Fibroblast of lung (primary cell): ENCODE data around the gene GDF2. TPM values are rescaled to one million over a fixed set of nuclear protein-coding genes. Genes with fewer than 3 reads are reported as not detected.

ENCODE experiments used
- DNase-seq, 2 donors: peaks; one replicate each; pipeline versions ENCODE4 v3.0.0 to v3.0.0-alpha.2; 2010; ENCODE audit warnings: low read depth in 2 of 2
- H2AFZ ChIP-seq: 2 replicates; pipeline ENCODE4 v1.5.1; 2012; ENCODE audit warnings: low read length, control low read depth, inconsistent platforms
- H3K27ac ChIP-seq: 2 replicates; pipeline ENCODE4 v1.5.1; 2011; ENCODE audit warnings: low read length, control low read depth; ENCODE audit not compliant: insufficient read depth
- H3K27me3 ChIP-seq: 2 replicates; pipeline ENCODE4 v1.5.1; 2011; ENCODE audit warnings: mild to moderate bottlenecking, low read length; ENCODE audit not compliant: control insufficient read depth, insufficient read depth
- H3K36me3 ChIP-seq: 2 replicates; pipeline ENCODE4 v1.5.1; 2011; ENCODE audit warnings: low read length; ENCODE audit not compliant: control insufficient read depth, insufficient read depth
- H3K4me1 ChIP-seq: 2 replicates; pipeline ENCODE4 v1.5.1; 2011; ENCODE audit warnings: low read length; ENCODE audit not compliant: control insufficient read depth, insufficient read depth; ENCODE audit errors: extremely low read depth
- H3K4me2 ChIP-seq: 2 replicates; pipeline ENCODE4 v1.5.1; 2011; ENCODE audit warnings: low read length, control low read depth; ENCODE audit not compliant: insufficient read depth; ENCODE audit errors: extremely low read depth
- H3K4me3 ChIP-seq, 4 experiments: fragments of 200-600 bp in 1 of 4; sonication (generic) in 1 of 4; replicated peaks in 1 of 4; 2 replicates each; pipeline ENCODE4 v1.5.1; 2011 to 2016; ENCODE audit warnings: low read length in 4 of 4, low read depth in 3 of 4, mild to moderate bottlenecking in 3 of 4, control low read depth in 2 of 4, inconsistent platforms in 1 of 4, mixed read lengths in 1 of 4; ENCODE audit not compliant: insufficient read depth in 1 of 4; ENCODE audit errors: control extremely low read depth in 1 of 4
- H3K79me2 ChIP-seq: 2 replicates; pipeline ENCODE4 v1.5.1; 2012; ENCODE audit warnings: mild to moderate bottlenecking, low read length, inconsistent platforms; ENCODE audit not compliant: control insufficient read depth, insufficient read depth
- H3K9ac ChIP-seq: 2 replicates; pipeline ENCODE4 v1.5.1; 2011; ENCODE audit warnings: mild to moderate bottlenecking, low read length, control low read depth; ENCODE audit not compliant: insufficient read depth
- H3K9me3 ChIP-seq: 2 replicates; pipeline ENCODE4 v1.5.1; 2012; ENCODE audit warnings: low read depth, low read length; ENCODE audit not compliant: control insufficient read depth, insufficient read depth
- H4K20me1 ChIP-seq: 2 replicates; pipeline ENCODE4 v1.5.1; 2011; ENCODE audit warnings: low read length; ENCODE audit not compliant: control insufficient read depth, insufficient read depth; ENCODE audit errors: extremely low read depth
- CTCF ChIP-seq, 2 donors: IDR thresholded peaks in 1 of 2; conservative IDR thresholded peaks in 1 of 2; 1 replicate in 1 of 2; 2 replicates in 1 of 2; pipeline ENCODE4 v1.5.1; 2011 to 2012; ENCODE audit warnings: low read length in 2 of 2, control low read depth in 1 of 2, inconsistent platforms in 1 of 2, low read depth in 1 of 2, mild to moderate bottlenecking in 1 of 2
- EZH2 ChIP-seq: IDR thresholded peaks from 2 replicates; pipeline ENCODE4 v1.5.1; 2012; ENCODE audit warnings: low read length, control low read depth, mild to moderate bottlenecking; ENCODE audit errors: missing control alignments
- polyA plus RNA-seq, 2 donors: library from polyadenylated mRNA; depleted of rRNA in 1 of 2; stranded (reverse) in 1 of 2; unstranded in 1 of 2; fragments of >200 nt; gene quantifications; 2 replicates each; pipeline ENCODE4 v1.2.1, GENCODE V29; 2011 to 2012; ENCODE audit warnings: missing spikeins in 1 of 2
- total RNA-seq: library from RNA; depleted of rRNA; stranded (reverse); fragments of >200 nt; gene quantifications from 2 replicates; pipeline ENCODE4 v1.2.1, GENCODE V29; 2014

Gene GDF2
- total and polyA plus RNA-seq, 2 donors (not counting 1 experiment from before 2014, with no cell fraction given): not detected

- Histone ChIP-seq H3K9me3 (no peaks in the 10 kb centered on the region), H3K4me3 (no peak overlapping the region), H3K36me3 (no peaks in the 10 kb centered on the region), H3K27ac (no peak overlapping the region), H3K4me2 (no peak overlapping the region), H3K79me2 (no peaks in the 10 kb centered on the region), H2AFZ (no peak overlapping the region), H3K27me3 (peaks cover 3% of the 10 kb centered on the region), H3K4me1 (no peaks in the 10 kb centered on the region), H3K9ac (no peak overlapping the region), H4K20me1 (no peaks in the 10 kb centered on the region)
- no peak for DNase-seq
- TF ChIP-seq CTCF (conservative IDR thresholded peaks at IDR 0.05 in 1 of 2, IDR thresholded peaks at IDR 0.05 in 1 of 2; ENCODE audit: low read depth in 1 of 2, low read length in 2 of 2): no peak
Observed at GRCh38 chr10:47334466-47335295, 12.4 kb downstream of the GDF2 start.

GRCh38 chr10:47335906-47336305, 13.7 kb downstream of the GDF2 start:
- no peak overlapping the region for H3K4me3 ChIP-seq
- H3K36me3 ChIP-seq: no peaks in the 10 kb centered on the region
- no peak overlapping the region for H3K4me2 ChIP-seq
- peaks cover 3% of the 10 kb centered on the region for H3K27me3 ChIP-seq
- TF ChIP-seq EZH2 (no peak), CTCF (conservative IDR thresholded peaks at IDR 0.05 in 1 of 2, IDR thresholded peaks at IDR 0.05 in 1 of 2; ENCODE audit: low read depth in 1 of 2, low read length in 2 of 2) (no peak)
- H2AFZ ChIP-seq: no peak overlapping the region
- no peak overlapping the region for H3K9ac ChIP-seq
- no peak overlapping the region for H3K27ac ChIP-seq
- H3K4me1 ChIP-seq: no peaks in the 10 kb centered on the region
- H3K9me3 ChIP-seq: no peaks in the 10 kb centered on the region
- DNase-seq: no peak
- no peaks in the 10 kb centered on the region for H3K79me2 ChIP-seq
- no peaks in the 10 kb centered on the region for H4K20me1 ChIP-seq

GRCh38 chr10:47336387-47337134, 14.3 kb downstream of the GDF2 start:
- Histone ChIP-seq H4K20me1 (no peaks in the 10 kb centered on the region), H3K79me2 (no peaks in the 10 kb centered on the region), H3K27ac (no peak overlapping the region), H3K4me1 (no peaks in the 10 kb centered on the region), H3K4me2 (no peak overlapping the region), H3K9ac (no peak overlapping the region), H3K4me3 (no peak overlapping the region), H3K9me3 (no peaks in the 10 kb centered on the region), H3K27me3 (peaks cover 3% of the 10 kb centered on the region), H3K36me3 (no peaks in the 10 kb centered on the region), H2AFZ (no peak overlapping the region)
- peak; percentile 8 to 19 for DNase-seq
- TF ChIP-seq EZH2 (no peak), CTCF (conservative IDR thresholded peaks at IDR 0.05 in 1 of 2, IDR thresholded peaks at IDR 0.05 in 1 of 2; ENCODE audit: low read depth in 1 of 2, low read length in 2 of 2) (no peak)
